ENCODE results near the gene ZNF574.

DNA sequence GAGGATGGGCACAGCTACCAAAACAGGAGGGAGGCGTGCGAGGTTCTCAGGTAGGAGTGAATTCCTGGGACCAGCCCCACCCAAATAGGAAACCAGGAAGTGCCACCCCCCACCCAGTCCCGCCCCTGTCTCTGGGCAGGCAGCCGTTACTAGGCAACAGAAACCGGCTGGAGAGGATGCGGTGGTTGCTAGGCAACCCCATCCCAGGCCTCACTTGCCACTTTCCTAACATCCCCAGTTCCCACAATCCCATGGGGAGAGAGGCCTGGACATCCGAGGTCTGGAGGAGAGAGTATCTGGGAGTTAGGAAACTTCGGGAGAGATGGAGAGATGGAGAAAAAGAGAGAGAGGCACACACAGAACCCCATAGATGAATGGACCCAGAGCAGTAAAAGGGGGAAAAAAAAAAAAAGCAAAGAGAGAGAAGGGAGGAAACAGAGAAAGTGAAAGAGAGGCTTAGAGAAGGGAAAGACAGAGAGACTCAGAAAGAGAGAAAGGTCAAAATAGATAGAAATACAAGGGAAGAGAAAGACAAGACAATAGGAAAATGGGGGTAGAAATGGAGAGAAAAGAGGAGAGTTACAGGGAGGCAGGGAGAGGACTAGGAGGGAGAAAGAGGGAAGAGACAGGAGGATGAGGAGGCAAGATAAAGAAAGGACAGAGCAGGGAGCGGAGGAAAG lies 9.8 kb upstream of the ZNF574 start:
- TF ChIP-seq CTCF (IDR thresholded peaks at IDR 0.05; ENCODE audit: control extremely low read depth in 1 of 3, insufficient read depth in 1 of 3, low read depth in 1 of 3, low read length in 3 of 3) (no peak), PHF8 (conservative IDR thresholded peaks at IDR 0.05; ENCODE audit: low read depth, low read length) (no peak), EZH2 (IDR thresholded peaks at IDR 0.05; ENCODE audit: low read depth, low read length, severe bottlenecking) (no peak), ZNF274 (IDR thresholded peaks at IDR 0.05; ENCODE audit: borderline replicate concordance, extremely low read depth, low read length) (no peak), CEBPB (IDR thresholded peaks at IDR 0.05; ENCODE audit: low read depth, low read length) (no peak), POU5F1 (IDR thresholded peaks at IDR 0.05; ENCODE audit: low read depth, low read length) (no peak), POLR2A (IDR thresholded peaks at IDR 0.05; ENCODE audit: control extremely low read depth in 1 of 2, low read depth in 2 of 2, low read length in 2 of 2) (no peak), RFX5 (IDR thresholded peaks at IDR 0.05; ENCODE audit: borderline replicate concordance, low read depth, low read length) (peak; percentile 92)
